ENCODE results near the gene DPP9. TPM values are rescaled to one million over a fixed set of nuclear protein-coding genes. Genes with fewer than 3 reads are reported as not detected.

Gene DPP9
- total and polyA plus RNA-seq, 2 of the 4 experiments (the other 2 are of a cell fraction) = 12.4 to 33.0 TPM

GRCh38 chr19:4693471-4694121 lies 30.0 kb downstream of the DPP9 start:
- in situ Hi-C loops (cut with MboI; ENCODE audit: low sequenced_read_pairs) (no loop called here), dilution Hi-C loops (cut with HindIII; ENCODE audit: low sequenced_read_pairs, unreplicated experiment) (no loop called here), intact Hi-C loops (cut with micrococcal nuclease) (no loop called here)
- Histone ChIP-seq H3K4me3 (ENCODE audit: insufficient read depth, low read depth, low read length) (no peak overlapping the region), H2BK5ac (ENCODE audit: low read depth, low read length, poor library complexity, severe bottlenecking) (peak overlapping the region; percentile 88), H4K5ac (ENCODE audit: low read depth, low read length) (peak overlapping the region; percentile 39; the same call in 1 of the 2 replicates), H3K14ac (replicated peaks; ENCODE audit: low read depth, low read length) (0 out of 2 replicates have a peak overlapping the region, but pooled peaks have one; percentile 60), H3K23ac (ENCODE audit: low read depth, low read length) (no peak overlapping the region), H4K91ac (ENCODE audit: insufficient read depth, low read depth, low read length) (peak overlapping the region; percentile 41), H3K9ac (ENCODE audit: low read depth, low read length) (no peak overlapping the region), H2BK15ac (ENCODE audit: low read depth, low read length) (no peak overlapping the region), H2BK120ac (ENCODE audit: low read depth, low read length) (peak overlapping the region; percentile 39; the same call in 1 of the 2 replicates), H3K27me3 (ENCODE audit: control insufficient read depth, insufficient read depth, low read length) (no peaks in the 10 kb centered on the region), H3K27ac (ENCODE audit: insufficient read depth, low read length) (peak overlapping the region; percentile 60), H2AFZ (replicated peaks; ENCODE audit: low read length, poor library complexity) (no peak overlapping the region), H3K79me1 (ENCODE audit: low read depth in 1 of 2, low read length in 2 of 2) (peaks cover 0 to 32% of the 10 kb centered on the region in 2 experiments; a peak in 3 of 4 replicates), H3K56ac (ENCODE audit: extremely low read depth, insufficient read depth, low read length) (peak overlapping the region; percentile 26; the same call in 1 of the 2 replicates), H3K18ac (ENCODE audit: low read depth, low read length) (peak overlapping the region; percentile 15; the same call in 1 of the 2 replicates), H4K8ac (ENCODE audit: low read depth in 2 of 2, low read length in 2 of 2) (peak overlapping the region; percentile 42 to 81; a peak in 2 of 4 replicates), H3K9me3 (ENCODE audit: control insufficient read depth, insufficient read depth, low read length) (no peaks in the 10 kb centered on the region), H3K4me2 (ENCODE audit: low read depth, low read length) (no peak overlapping the region), H3K36me3 (ENCODE audit: control insufficient read depth, insufficient read depth, low read length) (peaks cover 67% of the 10 kb centered on the region), H2AK5ac (ENCODE audit: low read depth, low read length) (peak overlapping the region; percentile 90), H3K9me1 (ENCODE audit: insufficient read depth, low read length) (peaks cover 18% of the 10 kb centered on the region), H2BK20ac (ENCODE audit: low read depth, low read length) (no peak overlapping the region), H3K4ac (ENCODE audit: low read depth, low read length) (peak overlapping the region; percentile 49), H3K4me1 (ENCODE audit: control insufficient read depth, insufficient read depth, low read length) (peaks cover 14% of the 10 kb centered on the region), H2AK9ac (replicated peaks; ENCODE audit: low read depth, low read length, poor library complexity) (peak overlapping the region; percentile 44), H4K20me1 (ENCODE audit: insufficient read depth, low read length) (peaks cover 6% of the 10 kb centered on the region; the same call in 1 of the 2 replicates)
- no peak for DNase-seq
- TF ChIP-seq ELK1 (IDR thresholded peaks at IDR 0.05; ENCODE audit: borderline replicate concordance, low read depth, low read length) (no peak), USF2 (IDR thresholded peaks at IDR 0.05; ENCODE audit: low read depth, low read length) (no peak), CEBPB (IDR thresholded peaks at IDR 0.05; ENCODE audit: low read depth, low read length) (no peak), FOS (IDR thresholded peaks at IDR 0.05; ENCODE audit: low read depth, low read length) (no peak), CTCF (conservative IDR thresholded peaks at IDR 0.05; ENCODE audit: low read depth, low read length) (no peak), MXI1 (IDR thresholded peaks at IDR 0.05; ENCODE audit: borderline replicate concordance, low read depth, low read length) (no peak), RCOR1 (IDR thresholded peaks at IDR 0.05; ENCODE audit: insufficient replicate concordance, low read length) (no peak), CHD1 (IDR thresholded peaks at IDR 0.05; ENCODE audit: low read depth, low read length) (no peak), BHLHE40 (IDR thresholded peaks at IDR 0.05; ENCODE audit: low read depth, low read length) (no peak), SMC3 (IDR thresholded peaks at IDR 0.05; ENCODE audit: low read depth, low read length) (no peak), MAZ (IDR thresholded peaks at IDR 0.05; ENCODE audit: borderline replicate concordance, low read depth, low read length) (no peak), RAD21 (IDR thresholded peaks at IDR 0.05; ENCODE audit: low read length) (no peak), POLR2A (IDR thresholded peaks at IDR 0.05; ENCODE audit: low read depth, low read length) (no peak), RFX5 (IDR thresholded peaks at IDR 0.05; ENCODE audit: low read depth, low read length) (no peak), MAFK (IDR thresholded peaks at IDR 0.05; ENCODE audit: low read depth, low read length) (no peak)
- 94% methylated on average over 6 of the region's 15 CpGs; no CpG with 5 or more reads in 1 of the 2 experiments for WGBS, 2 experiments (ENCODE audit: extremely low coverage in 2 of 2, insufficient read length in 1 of 2)
- ChIA-PET POLR2A (ENCODE audit: unreplicated experiment) (no interaction called here), CTCF (no interaction called here)
- no TSS peak for BruUV-seq (replicated peaks)
- no peak for ATAC-seq (ENCODE audit: low read depth)

Measured in IMR-90 (cell line).